HCT116 (cell line): ENCODE measurements around the gene CGB2. TPM values are rescaled to one million over a fixed set of nuclear protein-coding genes. Genes with fewer than 3 reads are reported as not detected.

Experiments
- ATAC-seq: fragments of 200-7000 bp; cut with Tn5 transposase; 2 replicates; pipeline ENCODE4 v1.9.1; 2020; ENCODE audit warnings: mild to moderate bottlenecking, moderate library complexity
- BruUV-seq: library from RNA; stranded (reverse); fragments of 400-500 nt; replicated peaks from 2 replicates; lab custom pipeline; 2021; lab: Mats Ljungman, UMichigan
- CTCF ChIA-PET: fragments of 300-600 bp; sonication (Branson Sonifier 250); formaldehyde crosslinking; loops from one replicate; lab custom pipeline; 2021; ENCODE audit warnings: antibody characterized with exemption; lab: Charles Lee
- POLR2A ChIA-PET: fragments of 300-600, 350-600 bp; sonication (Branson Sonifier 250); formaldehyde crosslinking; loops from one replicate; lab custom pipeline; 2021; ENCODE audit warnings: antibody characterized with exemption; lab: Charles Lee
- RAD21 ChIA-PET, 2 experiments: fragments of 300-600 bp; sonication (Branson Sonifier 250); formaldehyde crosslinking; loops; one replicate each; lab custom pipeline; 2023; ENCODE audit warnings: low total read pairs in 2 of 2; ENCODE audit not compliant: uncharacterized antibody in 2 of 2, unreplicated experiment in 2 of 2, low non-redundant PET in 1 of 2; lab: Charles Lee
- DNase-seq: peaks from one replicate; pipeline ENCODE4 v3.0.0-alpha.2; 2010; ENCODE audit warnings: low read depth, low spot score
- H2AFZ ChIP-seq: fragments of 200-600 bp; shearing (Covaris generic), sonication (generic); 2 replicates; pipeline ENCODE4 v1.6.1; 2017; ENCODE audit warnings: low read depth, mixed run types, mixed read lengths, antibody characterized with exemption, low read length; ENCODE audit not compliant: poor library complexity, severe bottlenecking
- H3K27ac ChIP-seq: 2 replicates; pipeline ENCODE4 v1.5.1; 2012; ENCODE audit warnings: low read depth, low read length
- H3K27me3 ChIP-seq: fragments of 200-600 bp; sonication (generic); 2 replicates; pipeline ENCODE4 v1.6.1; 2016; ENCODE audit warnings: mixed run types, low read length, mixed read lengths; ENCODE audit not compliant: insufficient read depth
- H3K36me3 ChIP-seq, 2 experiments: fragments of 200-500 bp in 1 of 2; fragments of 200-600 bp in 1 of 2; sonication (Bioruptor generic) in 1 of 2; sonication (generic) in 1 of 2; 2 replicates each; pipeline versions ENCODE4 v1.5.1 to v1.6.1; 2014 to 2016; ENCODE audit warnings: low read length in 2 of 2, inconsistent platforms in 1 of 2, mixed read lengths in 1 of 2, mixed run types in 1 of 2; ENCODE audit not compliant: insufficient read depth in 2 of 2, control insufficient read depth in 1 of 2
- H3K4me1 ChIP-seq, 2 experiments: fragments of 200-600 bp in 1 of 2; sonication (generic) in 1 of 2; 2 replicates each; pipeline versions ENCODE4 v1.5.1 to v1.6.1; 2012 to 2017; ENCODE audit warnings: low read length in 2 of 2, inconsistent platforms in 1 of 2, mild to moderate bottlenecking in 1 of 2, mixed read lengths in 1 of 2, mixed run types in 1 of 2, moderate library complexity in 1 of 2; ENCODE audit not compliant: insufficient read depth in 2 of 2, control insufficient read depth in 1 of 2
- H3K4me2 ChIP-seq: fragments of 200-600 bp; sonication (generic); 2 replicates; pipeline ENCODE4 v1.6.1; 2017; ENCODE audit warnings: mixed run types, low read length, mixed read lengths
- H3K4me3 ChIP-seq, 2 experiments: fragments of 200-600 bp in 1 of 2; sonication (generic) in 1 of 2; replicated peaks in 1 of 2; 2 replicates each; pipeline ENCODE4 v1.5.1; 2011 to 2016; ENCODE audit warnings: low read length in 2 of 2, control low read depth in 1 of 2, low read depth in 1 of 2, mild to moderate bottlenecking in 1 of 2, mixed read lengths in 1 of 2, mixed run types in 1 of 2
- H3K79me2 ChIP-seq: fragments of 200-600 bp; sonication (generic); 2 replicates; pipeline ENCODE4 v1.6.1; 2017; ENCODE audit warnings: mild to moderate bottlenecking, mixed run types, low read length, moderate library complexity, mixed read lengths; ENCODE audit not compliant: insufficient read depth
- H3K9ac ChIP-seq: fragments of 200-600 bp; sonication (generic); 2 replicates; pipeline ENCODE4 v1.6.1; 2016; ENCODE audit warnings: low read length, mixed read lengths
- H3K9me2 ChIP-seq: fragments of 200-600 bp; sonication (generic), shearing (Covaris generic); 2 replicates; pipeline ENCODE4 v1.6.1; 2017; ENCODE audit warnings: mixed run types, mild to moderate bottlenecking, moderate library complexity; ENCODE audit not compliant: insufficient read depth
- H3K9me3 ChIP-seq, 2 experiments: fragments of 200-500 bp in 1 of 2; fragments of 200-600 bp in 1 of 2; sonication (Bioruptor generic) in 1 of 2; sonication (generic) in 1 of 2; 2 replicates each; pipeline ENCODE4 v1.6.1; 2014 to 2017; ENCODE audit warnings: low read length in 2 of 2, mixed read lengths in 2 of 2, inconsistent platforms in 1 of 2, low read depth in 1 of 2, mild to moderate bottlenecking in 1 of 2, mixed run types in 1 of 2, moderate library complexity in 1 of 2; ENCODE audit not compliant: control insufficient read depth in 1 of 2, insufficient read depth in 1 of 2
- H4K20me1 ChIP-seq: fragments of 200-600 bp; sonication (generic), shearing (Covaris generic); 2 replicates; pipeline ENCODE4 v1.6.1; 2017; ENCODE audit warnings: mixed run types, mild to moderate bottlenecking, moderate library complexity; ENCODE audit not compliant: insufficient read depth
- POLR2AphosphoS5 ChIP-seq: IDR thresholded peaks from 2 replicates; pipeline ENCODE4 v1.6.1; 2011; ENCODE audit warnings: mild to moderate bottlenecking, low read depth, low read length, moderate library complexity
- RAD21 ChIP-seq: IDR thresholded peaks from 2 replicates; pipeline ENCODE4 v1.6.1; 2012; ENCODE audit warnings: low read depth, mild to moderate bottlenecking
- ZFX ChIP-seq: fragments of 450-650 bp; IDR thresholded peaks from 2 replicates; pipeline ENCODE4 v1.6.1; 2017
- intact Hi-C: fragments of 100-400 bp; cut with micrococcal nuclease; formaldehyde crosslinking; loops from 2 replicates; pipeline ENCODE4 v1.10.0; 2022
- total RNA-seq: library from RNA; stranded (reverse); gene quantifications from one replicate; pipeline ENCODE4 v1.2.1, GENCODE V29; 2021; ENCODE audit not compliant: unreplicated experiment

CGB2 gene
- total RNA-seq, 1 experiment from 2014 or later: 5.0 TPM

DNA sequence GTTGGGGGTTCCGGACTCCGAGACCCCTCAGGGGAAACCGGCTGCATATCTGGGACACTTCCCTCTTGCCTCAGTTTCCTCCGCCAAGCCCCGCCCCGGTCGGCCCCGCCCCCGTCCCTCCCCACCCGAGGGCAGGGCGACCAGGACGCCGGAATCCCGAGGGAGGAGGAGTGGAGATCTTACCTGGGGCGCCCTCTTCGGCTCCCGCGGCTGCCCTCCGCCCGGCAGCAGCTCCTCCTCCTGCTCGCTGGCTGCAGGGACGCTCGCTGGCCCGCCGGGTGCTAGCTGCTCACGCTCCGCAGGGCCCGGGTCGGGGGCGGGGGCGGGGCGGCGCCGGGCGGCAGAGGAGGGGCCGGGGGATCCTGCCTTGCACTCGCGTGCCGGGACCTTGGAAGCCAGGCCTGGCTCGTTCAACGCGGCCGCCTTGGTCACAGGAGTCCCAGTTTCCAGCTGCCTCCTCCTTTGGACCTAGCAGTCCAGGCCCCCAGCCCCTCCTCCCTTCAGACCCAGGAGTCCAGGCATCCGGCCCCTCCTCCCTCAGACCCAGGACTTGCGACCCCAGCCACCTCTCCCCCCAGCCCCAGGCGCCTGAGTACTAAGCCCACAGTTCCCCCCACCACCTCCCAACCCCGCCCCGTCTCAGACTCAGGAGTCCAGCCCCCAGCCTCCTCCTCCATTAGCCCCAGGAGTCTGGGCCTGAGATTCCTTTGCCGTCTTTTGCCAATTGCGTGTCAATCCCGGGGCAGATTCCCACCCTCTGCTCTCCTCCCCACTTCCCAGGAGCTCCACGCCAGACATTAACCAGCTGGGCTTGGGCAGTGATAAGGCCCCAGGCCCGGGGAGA lies 33.3 kb downstream of the CGB2 start, which contains the start of gene NTF4:
Gene NTF4 (minus strand): TSS at position 51 of the 844 bp plus-strand sequence. CDS start 2,821 bp downstream, outside the sequence.
- peak within 1 kb of the TSS; percentile 69 for H3K27ac ChIP-seq
- ChIA-PET RAD21 (interaction anchor here in 1 of 2 experiments (0.6 to 0.8 kb wide), 2 partner anchors 13 to 72 kb away, joined by 3 read pairs; partner anchors contain the start of genes GYS1 and RUVBL2), CTCF (interaction anchor here (0.6 to 1.8 kb wide), 3 partner anchors 9 to 65 kb away, joined by 4 to 18 read pairs (median 4); no protein-coding TSS in a partner anchor), POLR2A (interaction anchor here (0.6 kb wide), 1 partner anchor 89 kb away, joined by 3 read pairs; no protein-coding TSS in a partner anchor)
- DNase-seq: no peak
- peak within 1 kb of the TSS; percentile 67 for H3K9ac ChIP-seq
- H3K4me2 ChIP-seq: peak within 1 kb of the TSS; percentile 89
- H4K20me1 ChIP-seq: no peaks in the 10 kb centered on the region
- intact Hi-C loops: no loop called here
- H3K36me3 ChIP-seq: no peaks in the 10 kb centered on the region
- no TSS peak for BruUV-seq
- no peak within 1 kb of the TSS for H2AFZ ChIP-seq
- no peaks in the 10 kb centered on the region for H3K27me3 ChIP-seq
- H3K79me2 ChIP-seq: no peaks in the 10 kb centered on the region
- peaks cover 32 to 68% of the 10 kb centered on the region in 2 experiments for H3K4me1 ChIP-seq
- no peaks in the 10 kb centered on the region for H3K9me3 ChIP-seq
- no peaks in the 10 kb centered on the region for H3K9me2 ChIP-seq
- TF ChIP-seq ZFX (no peak), POLR2AphosphoS5 (peak; percentile 66)
- TF ChIP-seq, all 23 proteins: peak for 1
- H3K4me3 ChIP-seq: peak within 1 kb of the TSS; percentile 42 to 56
- ATAC-seq: peak; percentile 83

GRCh38 chr19:49065905-49066512 lies 34.3 kb downstream of the CGB2 start:
- H3K9me2 ChIP-seq: no peaks in the 10 kb centered on the region
- no peaks in the 10 kb centered on the region for H3K36me3 ChIP-seq
- RAD21 ChIA-PET: no interaction called here
- H3K9ac ChIP-seq: no peak overlapping the region
- TF ChIP-seq RAD21 (no peak), POLR2AphosphoS5 (0 out of 2 replicates have a peak, but pooled peaks have one; percentile 14)
- H3K79me2 ChIP-seq: no peaks in the 10 kb centered on the region
- H3K27ac ChIP-seq: no peak overlapping the region
- no peak overlapping the region for H3K4me3 ChIP-seq
- peaks cover 30 to 58% of the 10 kb centered on the region in 2 experiments for H3K4me1 ChIP-seq
- no peak overlapping the region for H2AFZ ChIP-seq
- DNase-seq (no peak), ATAC-seq (no peak)
- POLR2A ChIA-PET: no interaction called here
- no TSS peak for BruUV-seq
- H3K4me2 ChIP-seq: peak overlapping the region; percentile 89; the same call in 1 of the 2 replicates
- CTCF ChIA-PET: interaction anchor here (1.8 kb wide), 1 partner anchor 8 kb away, joined by 18 read pairs; no protein-coding TSS in a partner anchor
- no peaks in the 10 kb centered on the region for H3K27me3 ChIP-seq
- no peaks in the 10 kb centered on the region for H4K20me1 ChIP-seq
- H3K9me3 ChIP-seq: no peaks in the 10 kb centered on the region
- intact Hi-C loops: no loop called here
